GM12892 (cell line): Measurements from ENCODE around the gene ITPR1.

Experiments used
- POLR2A ChIP-seq: IDR thresholded peaks from 2 replicates; pipeline ENCODE4 v1.6.1; 2011; ENCODE audit warnings: low read depth, low read length, control low read depth
- TAF1 ChIP-seq: IDR thresholded peaks from 2 replicates; pipeline ENCODE4 v1.6.1; 2011; ENCODE audit warnings: low read depth, mild to moderate bottlenecking, control low read depth, low read length, borderline replicate concordance

GRCh38 chr3:4709341-4709740 lies 216.2 kb downstream of the ITPR1 start:
- no peak for TF ChIP-seq POLR2A
- no peak for TF ChIP-seq TAF1
